CD14-positive monocyte (primary cell): ENCODE measurements around the gene POLE. TPM values are rescaled to one million over a fixed set of nuclear protein-coding genes. Genes with fewer than 3 reads are reported as not detected.

Experiments
- DNase-seq, 3 donors: peaks; one replicate each; pipeline ENCODE4 v3.0.0-alpha.2; 2011 to 2022
- H2AFZ ChIP-seq: 2 replicates; pipeline ENCODE4 v1.6.0; 2012; ENCODE audit warnings: mild to moderate bottlenecking, low read depth, low read length, inconsistent platforms; ENCODE audit not compliant: insufficient read depth, poor library complexity, severe bottlenecking
- H3K27ac ChIP-seq, 2 donors: 1 replicate in 1 of 2; 2 replicates in 1 of 2; pipeline ENCODE4 v1.5.1; 2012 to 2013; ENCODE audit warnings: low read length in 2 of 2, control low read depth in 1 of 2, inconsistent platforms in 1 of 2, low read depth in 1 of 2, mild to moderate bottlenecking in 1 of 2
- H3K27me3 ChIP-seq, 2 donors: one replicate each; pipeline versions ENCODE4 v1.6.0 to v1.6.1; 2011 to 2013; ENCODE audit warnings: low read length in 2 of 2; ENCODE audit not compliant: control insufficient read depth in 2 of 2, insufficient read depth in 2 of 2
- H3K36me3 ChIP-seq, 2 donors: replicated peaks in 1 of 2; 1 replicate in 1 of 2; 2 replicates in 1 of 2; pipeline versions ENCODE4 v1.5.1 to v1.6.1; 2012 to 2013; ENCODE audit warnings: low read length in 2 of 2, control low read depth in 1 of 2, inconsistent platforms in 1 of 2, mild to moderate bottlenecking in 1 of 2; ENCODE audit not compliant: insufficient read depth in 2 of 2, control insufficient read depth in 1 of 2
- H3K4me1 ChIP-seq, 2 donors: 1 replicate in 1 of 2; 2 replicates in 1 of 2; pipeline versions ENCODE4 v1.5.1 to v1.6.1; 2012 to 2013; ENCODE audit warnings: low read length in 2 of 2, control low read depth in 1 of 2, inconsistent platforms in 1 of 2, mild to moderate bottlenecking in 1 of 2, moderate library complexity in 1 of 2; ENCODE audit not compliant: insufficient read depth in 2 of 2, control insufficient read depth in 1 of 2
- H3K4me2 ChIP-seq: replicated peaks from 2 replicates; pipeline ENCODE3; 2012; ENCODE audit warnings: low read length, moderate library complexity, mild to moderate bottlenecking; ENCODE audit not compliant: poor library complexity, severe bottlenecking; ENCODE audit errors: extremely low read depth
- H3K4me3 ChIP-seq, 3 experiments: fragments of 200-600 bp in 1 of 3; sonication (generic) in 1 of 3; replicated peaks in 1 of 3; 1 replicate in 2 of 3; 2 replicates in 1 of 3; pipeline ENCODE4 v1.5.1; 2011 to 2013; ENCODE audit warnings: low read length in 3 of 3, mild to moderate bottlenecking in 3 of 3, control low read depth in 2 of 3, low read depth in 2 of 3, inconsistent platforms in 1 of 3, moderate library complexity in 1 of 3
- H3K79me2 ChIP-seq: 2 replicates; pipeline ENCODE4 v1.6.0; 2012; ENCODE audit warnings: mild to moderate bottlenecking, control low read depth, inconsistent platforms, low read length, moderate library complexity; ENCODE audit not compliant: insufficient read depth
- H3K9ac ChIP-seq: 2 replicates; pipeline ENCODE4 v1.6.0; 2017; ENCODE audit warnings: low read length, mild to moderate bottlenecking; ENCODE audit not compliant: insufficient read depth, poor library complexity, severe bottlenecking
- H3K9me3 ChIP-seq, 2 donors: replicated peaks in 1 of 2; 1 replicate in 1 of 2; 2 replicates in 1 of 2; pipeline versions ENCODE4 v1.5.1 to v1.6.1; 2012 to 2013; ENCODE audit warnings: low read length in 2 of 2, control low read depth in 1 of 2; ENCODE audit not compliant: control insufficient read depth in 1 of 2, insufficient read depth in 1 of 2
- H4K20me1 ChIP-seq: 2 replicates; pipeline ENCODE4 v1.6.0; 2012; ENCODE audit warnings: mild to moderate bottlenecking, low read length, control low read depth, moderate library complexity; ENCODE audit not compliant: insufficient read depth
- H3K27ac Mint-ChIP-seq, 7 donors: one replicate each; pipeline ENCODE4 v1.8.0; 2020; ENCODE audit warnings: mild to moderate bottlenecking in 7 of 7, mixed read lengths in 7 of 7, moderate library complexity in 6 of 7, inconsistent platforms in 2 of 7
- H3K27me3 Mint-ChIP-seq, 3 donors: one replicate each; pipeline ENCODE4 v1.8.0; 2021 to 2022; ENCODE audit warnings: low read depth in 3 of 3, mild to moderate bottlenecking in 3 of 3, mixed read lengths in 3 of 3, moderate library complexity in 3 of 3, inconsistent platforms in 1 of 3
- H3K36me3 Mint-ChIP-seq, 2 donors: one replicate each; pipeline ENCODE4 v1.8.0; 2020; ENCODE audit warnings: mixed read lengths in 2 of 2, inconsistent platforms in 1 of 2, mild to moderate bottlenecking in 1 of 2
- H3K4me1 Mint-ChIP-seq: one replicate; pipeline ENCODE4 v1.8.0; 2020; ENCODE audit warnings: mild to moderate bottlenecking, mixed read lengths
- H3K4me3 Mint-ChIP-seq, 2 donors: one replicate each; pipeline ENCODE4 v1.8.0; 2020; ENCODE audit warnings: mild to moderate bottlenecking in 2 of 2, mixed read lengths in 2 of 2, moderate library complexity in 1 of 2
- H3K9me3 Mint-ChIP-seq, 7 donors: one replicate each; pipeline ENCODE4 v1.8.0; 2020 to 2022; ENCODE audit warnings: mixed read lengths in 7 of 7, mild to moderate bottlenecking in 6 of 7, moderate library complexity in 6 of 7, inconsistent platforms in 2 of 7
- WGBS: methylation state at CpG from one replicate; pipeline ENCODE4 v1.1.5; 2013; ENCODE audit warnings: missing lambda C conversion rate; ENCODE audit not compliant: insufficient coverage; 5-methylcytosine and 5-hydroxymethylcytosine counted together
- intact Hi-C, 2 donors: fragments of 100-400 bp; cut with micrococcal nuclease; formaldehyde crosslinking; loops; one replicate each; pipeline versions ENCODE4 v1.15.0 to v1.15.1; 2023
- polyA plus RNA-seq, 3 donors: library from polyadenylated mRNA; depleted of rRNA in 1 of 3; unstranded in 2 of 3; stranded (reverse) in 1 of 3; fragments of 300-500 nt in 2 of 3; fragments of >200 nt in 1 of 3; fragmentation: Illumina TruSeq in 2 of 3; gene quantifications; 1 replicate in 2 of 3; 2 replicates in 1 of 3; pipeline ENCODE4 v1.2.3, GENCODE V29; 2012 to 2021
- TF ChIP-seq, protein P1 (sequence below): fragments of 200-600 bp; IDR thresholded peaks from one replicate; pipeline ENCODE4 v1.8.0; 2022; ENCODE audit warnings: antibody characterized with exemption, mild to moderate bottlenecking

POLE gene
- polyA plus RNA-seq, 3 donors = 1.00 to 24.2 (median 2.2) TPM

DNA sequence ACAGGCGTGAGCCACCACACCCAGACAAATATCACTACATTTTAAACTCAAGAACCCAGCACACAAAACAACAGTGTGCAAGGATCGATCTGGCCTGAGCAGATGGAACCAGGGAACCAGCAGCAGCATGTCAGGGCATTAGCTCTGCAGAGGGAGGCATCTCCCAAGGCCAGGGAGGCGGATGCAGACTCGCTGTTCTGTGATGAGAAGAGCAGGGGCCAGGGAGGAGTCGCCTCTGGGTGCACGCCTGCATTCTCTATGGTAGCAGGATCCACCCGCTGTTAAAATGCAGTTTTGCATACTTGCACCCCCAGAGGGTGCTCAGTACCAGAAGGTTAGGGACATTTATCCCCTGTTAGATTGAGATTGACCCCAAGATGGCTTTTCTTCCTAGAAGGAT is 41.4 kb upstream of the POLE start:
- Histone ChIP-seq H3K4me1 (no peaks in the 10 kb centered on the region), H4K20me1 (peaks cover 4% of the 10 kb centered on the region), H3K27me3 (no peaks in the 10 kb centered on the region), H3K27ac (no peak overlapping the region), H2AFZ (no peak overlapping the region), H3K79me2 (no peaks in the 10 kb centered on the region), H3K4me3 (no peak overlapping the region), H3K36me3 (peaks cover 91 to 96% of the 10 kb centered on the region in 2 donors), H3K4me2 (no peak overlapping the region), H3K9me3 (no peaks in the 10 kb centered on the region), H3K9ac (no peak overlapping the region)
- Mint-ChIP-seq H3K27me3 (no peaks in the 10 kb centered on the region), H3K4me3 (no peak overlapping the region), H3K4me1 (no peaks in the 10 kb centered on the region), H3K9me3 (peaks cover 0 to 7% (median 0%) of the 10 kb centered on the region in 7 donors), H3K36me3 (peaks cover 86 to 95% of the 10 kb centered on the region in 2 donors), H3K27ac (no peak overlapping the region)
- WGBS = 100% methylated on average over 7 of the region's 7 CpGs
- intact Hi-C loops = no loop called here
- no peak for DNase-seq
- TF ChIP-seq, protein P1, sequence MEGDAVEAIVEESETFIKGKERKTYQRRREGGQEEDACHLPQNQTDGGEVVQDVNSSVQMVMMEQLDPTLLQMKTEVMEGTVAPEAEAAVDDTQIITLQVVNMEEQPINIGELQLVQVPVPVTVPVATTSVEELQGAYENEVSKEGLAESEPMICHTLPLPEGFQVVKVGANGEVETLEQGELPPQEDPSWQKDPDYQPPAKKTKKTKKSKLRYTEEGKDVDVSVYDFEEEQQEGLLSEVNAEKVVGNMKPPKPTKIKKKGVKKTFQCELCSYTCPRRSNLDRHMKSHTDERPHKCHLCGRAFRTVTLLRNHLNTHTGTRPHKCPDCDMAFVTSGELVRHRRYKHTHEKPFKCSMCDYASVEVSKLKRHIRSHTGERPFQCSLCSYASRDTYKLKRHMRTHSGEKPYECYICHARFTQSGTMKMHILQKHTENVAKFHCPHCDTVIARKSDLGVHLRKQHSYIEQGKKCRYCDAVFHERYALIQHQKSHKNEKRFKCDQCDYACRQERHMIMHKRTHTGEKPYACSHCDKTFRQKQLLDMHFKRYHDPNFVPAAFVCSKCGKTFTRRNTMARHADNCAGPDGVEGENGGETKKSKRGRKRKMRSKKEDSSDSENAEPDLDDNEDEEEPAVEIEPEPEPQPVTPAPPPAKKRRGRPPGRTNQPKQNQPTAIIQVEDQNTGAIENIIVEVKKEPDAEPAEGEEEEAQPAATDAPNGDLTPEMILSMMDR = no peak

DNA sequence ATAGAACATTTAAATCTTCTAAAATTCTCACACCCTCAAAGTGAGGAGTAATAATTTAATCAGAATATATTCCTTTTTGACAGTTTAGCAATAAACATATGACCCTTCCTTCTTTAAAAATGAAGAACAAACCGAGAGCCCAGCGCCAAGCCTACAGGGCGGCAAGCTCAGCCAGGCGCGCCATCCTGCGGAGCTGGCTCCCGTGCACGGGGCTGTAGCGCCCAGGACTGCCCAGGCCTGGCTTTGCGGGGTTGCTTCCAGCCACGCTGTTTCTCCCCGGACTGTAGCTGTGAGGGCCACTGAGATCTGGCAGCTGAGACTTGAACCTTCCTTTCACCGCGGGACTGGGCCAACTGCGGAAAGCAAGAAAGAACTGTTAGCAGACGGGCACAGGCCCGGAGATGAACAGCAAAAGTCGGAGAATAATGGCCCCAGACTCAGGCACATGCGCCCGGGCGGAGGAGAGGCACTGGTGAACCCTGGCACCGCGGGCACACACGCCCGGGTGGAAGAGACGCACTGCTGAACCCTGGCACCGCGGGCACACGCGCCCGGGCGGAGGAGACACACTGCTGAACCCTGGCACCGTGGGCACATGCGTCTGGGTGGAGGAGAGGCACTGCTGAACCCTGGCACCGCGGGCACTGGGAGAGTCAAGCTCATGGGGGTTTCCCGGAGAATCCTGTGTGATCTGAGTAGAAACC is 40.1 kb upstream of the POLE start:
- Mint-ChIP-seq H3K4me1 (no peaks in the 10 kb centered on the region), H3K36me3 (peaks cover 81 to 94% of the 10 kb centered on the region in 2 donors)
- intact Hi-C loops = no loop called here

More for the DNA sequence above, 40.1 kb upstream of the POLE start:
- no peak overlapping the region for H3K4me3 ChIP-seq
- no peak overlapping the region for H3K9ac ChIP-seq
- Mint-ChIP-seq H3K4me3 (no peak overlapping the region), H3K27me3 (no peaks in the 10 kb centered on the region), H3K27ac (no peak overlapping the region), H3K9me3 (peaks cover 0 to 7% (median 0%) of the 10 kb centered on the region in 7 donors)
- DNase-seq = peak in 1 of 3 donors; percentile 2
- no peak overlapping the region for H2AFZ ChIP-seq
- H3K9me3 ChIP-seq = no peaks in the 10 kb centered on the region
- no peak overlapping the region for H3K27ac ChIP-seq
- H3K4me1 ChIP-seq = no peaks in the 10 kb centered on the region
- TF ChIP-seq, protein P1 = no peak
- H3K36me3 ChIP-seq = peaks cover 87 to 96% of the 10 kb centered on the region in 2 donors
- H3K27me3 ChIP-seq = no peaks in the 10 kb centered on the region
- 95% methylated on average over 37 of the region's 37 CpGs for WGBS
- no peak overlapping the region for H3K4me2 ChIP-seq
- peaks cover 4% of the 10 kb centered on the region for H4K20me1 ChIP-seq
- H3K79me2 ChIP-seq = no peaks in the 10 kb centered on the region
